Brain microvascular endothelial cell (primary cell): ENCODE measurements around the gene SLC2A6.

Experiments
- DNase-seq: peaks from one replicate; pipeline ENCODE4 v3.0.0-alpha.2; 2020
- H3K27ac ChIP-seq: fragments of 250-450 bp; sonication (Bioruptor Pico); 2 replicates; pipeline ENCODE4 v1.5.1; 2020; ENCODE audit warnings: mild to moderate bottlenecking, moderate library complexity
- H3K27me3 ChIP-seq: fragments of 250-450 bp; sonication (Bioruptor Pico); replicated peaks from 2 replicates; pipeline ENCODE4 v1.5.1; 2020; ENCODE audit warnings: mild to moderate bottlenecking
- H3K36me3 ChIP-seq: fragments of 250-450 bp; sonication (Bioruptor Pico); replicated peaks from 2 replicates; pipeline ENCODE4 v1.5.1; 2020; ENCODE audit warnings: mild to moderate bottlenecking
- H3K4me3 ChIP-seq: 2 replicates; pipeline ENCODE4 v1.5.1; 2011; ENCODE audit warnings: low read depth, mild to moderate bottlenecking, control low read depth, low read length, moderate library complexity
- CTCF ChIP-seq: IDR thresholded peaks from 2 replicates; pipeline ENCODE4 v1.5.1; 2011; ENCODE audit warnings: low read depth, mild to moderate bottlenecking, moderate library complexity, low read length, control low read depth, inconsistent platforms; ENCODE audit errors: missing control alignments
- in situ Hi-C: cut with HindIII; loops from 2 replicates; pipeline ENCODE4 v1.10.0; 2017; ENCODE audit warnings: low sequenced_read_pairs, low pct_ligation_motif_present

The SLC2A6 gene

GRCh38 chr9:133429641-133430161 lies 49.2 kb downstream of the SLC2A6 start:
- in situ Hi-C loops = no loop called here
- peak; percentile 77 for TF ChIP-seq CTCF
- H3K27ac ChIP-seq = no peak overlapping the region

GRCh38 chr9:133429214-133429613 lies 49.7 kb downstream of the SLC2A6 start:
- H3K27ac ChIP-seq = no peak overlapping the region
- TF ChIP-seq CTCF = no peak
- in situ Hi-C loops = no loop called here
- no peak for DNase-seq
- no peak overlapping the region for H3K4me3 ChIP-seq
- no peaks in the 10 kb centered on the region for H3K36me3 ChIP-seq
- peaks cover 11% of the 10 kb centered on the region for H3K27me3 ChIP-seq

More at GRCh38 chr9:133429641-133430161, 49.2 kb downstream of the SLC2A6 start:
- H3K36me3 ChIP-seq = no peaks in the 10 kb centered on the region
- H3K4me3 ChIP-seq = no peak overlapping the region
- DNase-seq = peak; percentile 10
- peaks cover 11% of the 10 kb centered on the region for H3K27me3 ChIP-seq

GRCh38 chr9:133428617-133429101 lies 50.2 kb downstream of the SLC2A6 start:
- in situ Hi-C loops = no loop called here
- no peak for TF ChIP-seq CTCF
- no peak for DNase-seq
- Histone ChIP-seq H3K4me3 (no peak overlapping the region), H3K27me3 (peaks cover 11% of the 10 kb centered on the region), H3K36me3 (no peaks in the 10 kb centered on the region), H3K27ac (no peak overlapping the region)

GRCh38 chr9:133427658-133428348 lies 51.1 kb downstream of the SLC2A6 start:
- H3K27ac ChIP-seq = no peak overlapping the region
- no peak overlapping the region for H3K4me3 ChIP-seq
- DNase-seq = no peak
- H3K36me3 ChIP-seq = no peaks in the 10 kb centered on the region
- in situ Hi-C loops = no loop called here
- TF ChIP-seq CTCF = no peak
- H3K27me3 ChIP-seq = peaks cover 11% of the 10 kb centered on the region

- no peak for DNase-seq
- H3K4me3 ChIP-seq = no peak overlapping the region
- in situ Hi-C loops = no loop called here
- no peak overlapping the region for H3K27ac ChIP-seq
- peaks cover 11% of the 10 kb centered on the region for H3K27me3 ChIP-seq
- no peaks in the 10 kb centered on the region for H3K36me3 ChIP-seq
- TF ChIP-seq CTCF = no peak
Observed at GRCh38 chr9:133426011-133426410, 52.9 kb downstream of the SLC2A6 start.
